IMR-90 (cell line): ENCODE data around the gene SUGCT. TPM values are rescaled to one million over a fixed set of nuclear protein-coding genes. Genes with fewer than 3 reads are reported as not detected.
"Not testable (repeated sequence)": the region's sequence is repeated elsewhere in the genome, so short reads cannot be mapped to it uniquely, and the experiment has no call there.

Experiments used
- ATAC-seq: fragments of 200-7000 bp; cut with Tn5 transposase; 2 replicates; pipeline ENCODE4 v1.9.1; 2020; ENCODE audit warnings: low read depth, mild to moderate bottlenecking, moderate library complexity
- BruUV-seq: library from RNA; stranded (reverse); fragments of 400-500 nt; replicated peaks from 2 replicates; lab custom pipeline; 2021; lab: Mats Ljungman, UMichigan
- CTCF ChIA-PET: fragments of 300-600 bp; formaldehyde crosslinking; extraction: SDS; loops from one replicate; lab custom pipeline; 2021; ENCODE audit warnings: antibody characterized with exemption; lab: Yijun Ruan, JAX
- POLR2A ChIA-PET: fragments of 300-600 bp; sonication (Branson Sonifier 250); formaldehyde crosslinking; loops from one replicate; lab custom pipeline; 2022; ENCODE audit warnings: antibody characterized with exemption; ENCODE audit not compliant: unreplicated experiment; lab: Charles Lee
- DNase-seq: peaks from one replicate; pipeline ENCODE4 v3.0.0; 2013
- H2AFZ ChIP-seq: replicated peaks from 2 replicates; pipeline ENCODE3; 2013; ENCODE audit warnings: low read length, mild to moderate bottlenecking; ENCODE audit not compliant: poor library complexity
- H2AK5ac ChIP-seq: 2 replicates; pipeline ENCODE4 v1.6.1; 2013; ENCODE audit warnings: low read depth, low read length, inconsistent platforms
- H2AK9ac ChIP-seq: replicated peaks from 2 replicates; pipeline ENCODE3; 2013; ENCODE audit warnings: mild to moderate bottlenecking, low read depth, low read length, moderate library complexity; ENCODE audit not compliant: poor library complexity
- H2BK120ac ChIP-seq: 2 replicates; pipeline ENCODE4 v1.6.1; 2013; ENCODE audit warnings: low read depth, low read length, inconsistent platforms
- H2BK15ac ChIP-seq: 3 replicates; pipeline ENCODE4 v1.6.1; 2013; ENCODE audit warnings: low read depth, low read length, inconsistent platforms
- H2BK20ac ChIP-seq: 2 replicates; pipeline ENCODE4 v1.6.1; 2013; ENCODE audit warnings: low read depth, mild to moderate bottlenecking, inconsistent platforms, low read length, moderate library complexity
- H2BK5ac ChIP-seq: 2 replicates; pipeline ENCODE4 v1.6.1; 2013; ENCODE audit warnings: mild to moderate bottlenecking, low read depth, low read length, inconsistent platforms; ENCODE audit not compliant: poor library complexity, severe bottlenecking
- H3K14ac ChIP-seq: replicated peaks from 2 replicates; pipeline ENCODE4 v1.6.1; 2013; ENCODE audit warnings: low read depth, low read length, inconsistent platforms
- H3K18ac ChIP-seq: 2 replicates; pipeline ENCODE4 v1.6.1; 2013; ENCODE audit warnings: low read depth, low read length, control low read depth
- H3K23ac ChIP-seq: 2 replicates; pipeline ENCODE4 v1.6.1; 2013; ENCODE audit warnings: low read depth, low read length, inconsistent platforms
- H3K27ac ChIP-seq: 2 replicates; pipeline ENCODE4 v1.5.1; 2013; ENCODE audit warnings: mild to moderate bottlenecking, control low read depth, low read length; ENCODE audit not compliant: insufficient read depth
- H3K27me3 ChIP-seq: 2 replicates; pipeline ENCODE4 v1.6.1; 2013; ENCODE audit warnings: low read length; ENCODE audit not compliant: control insufficient read depth, insufficient read depth
- H3K36me3 ChIP-seq: 2 replicates; pipeline ENCODE4 v1.6.1; 2013; ENCODE audit warnings: low read length, mixed read lengths; ENCODE audit not compliant: control insufficient read depth, insufficient read depth
- H3K4ac ChIP-seq: 2 replicates; pipeline ENCODE4 v1.6.1; 2013; ENCODE audit warnings: low read depth, low read length, inconsistent platforms
- H3K4me1 ChIP-seq: 2 replicates; pipeline ENCODE4 v1.6.1; 2013; ENCODE audit warnings: low read length, mixed read lengths; ENCODE audit not compliant: control insufficient read depth, insufficient read depth
- H3K4me2 ChIP-seq: 2 replicates; pipeline ENCODE4 v1.6.1; 2013; ENCODE audit warnings: low read depth, mild to moderate bottlenecking, control low read depth, low read length, moderate library complexity
- H3K4me3 ChIP-seq: 2 replicates; pipeline ENCODE4 v1.5.1; 2013; ENCODE audit warnings: low read depth, mild to moderate bottlenecking, control low read depth, low read length, moderate library complexity; ENCODE audit not compliant: insufficient read depth
- H3K56ac ChIP-seq: 2 replicates; pipeline ENCODE4 v1.6.1; 2013; ENCODE audit warnings: low read length, inconsistent platforms; ENCODE audit not compliant: insufficient read depth; ENCODE audit errors: extremely low read depth
- H3K79me1 ChIP-seq, 2 experiments: 2 replicates each; pipeline ENCODE4 v1.6.1; 2013; ENCODE audit warnings: low read length in 2 of 2, inconsistent platforms in 1 of 2, low read depth in 1 of 2
- H3K9ac ChIP-seq: 2 replicates; pipeline ENCODE4 v1.6.1; 2013; ENCODE audit warnings: low read depth, low read length, control low read depth
- H3K9me1 ChIP-seq: 2 replicates; pipeline ENCODE4 v1.6.1; 2013; ENCODE audit warnings: low read length, inconsistent platforms; ENCODE audit not compliant: insufficient read depth
- H3K9me3 ChIP-seq: 2 replicates; pipeline ENCODE4 v1.6.1; 2013; ENCODE audit warnings: low read length; ENCODE audit not compliant: control insufficient read depth, insufficient read depth
- H4K20me1 ChIP-seq: 2 replicates; pipeline ENCODE4 v1.6.1; 2013; ENCODE audit warnings: low read length, inconsistent platforms; ENCODE audit not compliant: insufficient read depth
- H4K5ac ChIP-seq: 2 replicates; pipeline ENCODE4 v1.6.1; 2013; ENCODE audit warnings: mild to moderate bottlenecking, low read depth, low read length, control low read depth
- H4K8ac ChIP-seq, 2 experiments: 2 replicates each; pipeline ENCODE4 v1.6.1; 2013; ENCODE audit warnings: low read depth in 2 of 2, low read length in 2 of 2, control low read depth in 1 of 2, inconsistent platforms in 1 of 2
- H4K91ac ChIP-seq: 2 replicates; pipeline ENCODE4 v1.6.1; 2013; ENCODE audit warnings: low read depth, low read length, inconsistent platforms; ENCODE audit not compliant: insufficient read depth
- WGBS, 2 experiments: methylation state at CpG; one replicate each; pipeline versions ENCODE4 v1.1.5 to v1.1.7; 2013; ENCODE audit warnings: missing lambda C conversion rate in 2 of 2; ENCODE audit not compliant: insufficient read length in 1 of 2; ENCODE audit errors: extremely low coverage in 2 of 2; 5-methylcytosine and 5-hydroxymethylcytosine counted together
- dilution Hi-C: fragments of 300-500 bp; cut with HindIII; formaldehyde crosslinking; loops from one replicate; pipeline ENCODE4 v1.14.3; 2018; ENCODE audit warnings: low sequenced_read_pairs; ENCODE audit not compliant: unreplicated experiment
- in situ Hi-C: fragments of 300-500 bp; cut with MboI; formaldehyde crosslinking; loops from 3 replicates; pipeline ENCODE4 v1.14.3; 2019; ENCODE audit warnings: low sequenced_read_pairs, inconsistent platforms, mixed read lengths
- intact Hi-C: fragments of 100-400 bp; cut with micrococcal nuclease; formaldehyde crosslinking; loops from 2 replicates; pipeline ENCODE4 v1.10.0; 2022
- polyA plus RNA-seq, 3 experiments: library from polyadenylated mRNA; depleted of rRNA; stranded (reverse); fragments of >200 nt; gene quantifications; 2 replicates each; pipeline ENCODE4 v1.2.3, GENCODE V29; 2012; ENCODE audit warnings: low replicate concordance in 1 of 3
- total RNA-seq: library from RNA; depleted of rRNA; stranded (reverse); fragments of >200 nt; gene quantifications from 2 replicates; pipeline ENCODE4 v1.2.3, GENCODE V29; 2012
- TF ChIP-seq, protein P1 (sequence below): fragments of 150-350 bp; IDR thresholded peaks from 2 replicates; pipeline ENCODE4 v1.6.1; 2017; ENCODE audit warnings: mild to moderate bottlenecking, antibody characterized with exemption, low read length, low read depth

SUGCT gene
- total and polyA plus RNA-seq, 2 of the 4 experiments (the other 2 are of a cell fraction) = 5.9 to 8.3 TPM

DNA sequence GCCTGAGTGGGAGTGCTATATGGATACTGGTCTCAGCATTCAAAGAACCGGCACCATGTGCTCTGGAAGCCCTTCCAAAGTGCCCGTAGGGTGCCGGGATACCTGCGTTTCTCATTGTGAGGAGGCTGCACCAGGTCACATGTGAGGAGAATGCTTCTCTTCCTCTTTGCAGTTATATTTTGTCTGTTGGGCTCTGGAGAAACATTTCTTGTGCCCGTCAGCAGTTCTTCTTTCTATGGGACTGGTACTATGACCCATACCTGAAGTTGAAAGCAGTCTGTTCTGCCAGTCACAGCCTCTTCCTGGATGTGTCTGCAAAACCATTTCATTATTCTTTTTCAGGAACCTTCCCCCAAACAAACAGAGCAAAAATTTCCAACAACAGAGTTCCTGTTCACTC is 465.0 kb downstream of the SUGCT start:
- H3K14ac ChIP-seq = no peak overlapping the region
- H3K79me1 ChIP-seq = no peaks in the 10 kb centered on the region
- no peak overlapping the region for H2BK15ac ChIP-seq
- H4K8ac ChIP-seq = no peak overlapping the region
- no peak overlapping the region for H3K4me3 ChIP-seq
- ChIA-PET CTCF (no interaction called here), POLR2A (no interaction called here)
- no peak overlapping the region for H3K18ac ChIP-seq
- in situ Hi-C loops = loop anchor here (5.0 to 10.0 kb wide), 2 partner anchors 258 to 365 kb away; no protein-coding TSS in a partner anchor
- WGBS, 2 experiments = 95% methylated on average over 4 of the region's 5 CpGs; no CpG with 5 or more reads in 1 of the 2 experiments
- H3K4me1 ChIP-seq = peaks cover 2% of the 10 kb centered on the region; the same call in 1 of the 2 replicates
- TF ChIP-seq, protein P1, sequence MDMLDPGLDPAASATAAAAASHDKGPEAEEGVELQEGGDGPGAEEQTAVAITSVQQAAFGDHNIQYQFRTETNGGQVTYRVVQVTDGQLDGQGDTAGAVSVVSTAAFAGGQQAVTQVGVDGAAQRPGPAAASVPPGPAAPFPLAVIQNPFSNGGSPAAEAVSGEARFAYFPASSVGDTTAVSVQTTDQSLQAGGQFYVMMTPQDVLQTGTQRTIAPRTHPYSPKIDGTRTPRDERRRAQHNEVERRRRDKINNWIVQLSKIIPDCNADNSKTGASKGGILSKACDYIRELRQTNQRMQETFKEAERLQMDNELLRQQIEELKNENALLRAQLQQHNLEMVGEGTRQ = no peak
- no peaks in the 10 kb centered on the region for H3K27me3 ChIP-seq
- intact Hi-C loops = no loop called here
- BruUV-seq = no TSS peak
- no peak overlapping the region for H3K9ac ChIP-seq
- H3K4me2 ChIP-seq = no peak overlapping the region
- H4K20me1 ChIP-seq = no peaks in the 10 kb centered on the region
- no peak overlapping the region for H3K27ac ChIP-seq
- H2BK120ac ChIP-seq = no peak overlapping the region
- H3K56ac ChIP-seq = no peak overlapping the region
- peaks cover 3% of the 10 kb centered on the region; the same call in 1 of the 2 replicates for H3K9me3 ChIP-seq
- H2AFZ ChIP-seq = no peak overlapping the region
- no peak overlapping the region for H4K91ac ChIP-seq
- no peaks in the 10 kb centered on the region for H3K36me3 ChIP-seq
- H2BK5ac ChIP-seq = no peak overlapping the region
- DNase-seq = no peak
- H2AK9ac ChIP-seq = no peak overlapping the region
- no peak for ATAC-seq
- no peak overlapping the region for H4K5ac ChIP-seq
- H2BK20ac ChIP-seq = no peak overlapping the region
- H3K23ac ChIP-seq = no peak overlapping the region
- H3K4ac ChIP-seq = no peak overlapping the region
- dilution Hi-C loops = no loop called here
- H3K9me1 ChIP-seq = peaks cover 2% of the 10 kb centered on the region
- H2AK5ac ChIP-seq = no peak overlapping the region

DNA sequence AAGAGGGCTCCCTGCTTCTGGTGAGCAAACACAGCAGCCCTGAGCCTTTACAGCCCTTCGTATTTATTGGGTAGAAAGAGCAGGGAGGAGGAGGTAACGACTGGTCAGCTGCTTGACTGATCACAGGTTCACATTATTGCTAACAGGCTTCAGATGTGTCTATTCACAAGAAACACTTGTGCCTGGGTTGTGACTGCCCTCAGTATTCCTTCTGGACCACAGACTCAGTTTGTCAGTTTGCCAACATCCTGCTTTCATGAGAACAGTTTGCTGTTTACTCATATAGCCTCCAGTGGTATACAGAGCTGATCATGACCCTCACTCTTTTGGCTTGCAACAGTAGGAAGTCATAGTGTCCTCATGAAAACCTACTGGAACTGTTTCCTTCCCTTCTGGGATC is 467.5 kb downstream of the SUGCT start:
- H3K9me3 ChIP-seq, H4K91ac ChIP-seq, H2AK9ac ChIP-seq, intact Hi-C loops, H3K4me2 ChIP-seq, H3K4me1 ChIP-seq, H3K56ac ChIP-seq, H3K27me3 ChIP-seq, H3K4ac ChIP-seq, dilution Hi-C loops, H3K9me1 ChIP-seq, H3K18ac ChIP-seq, DNase-seq, H2AFZ ChIP-seq, H3K79me1 ChIP-seq, POLR2A ChIA-PET, BruUV-seq, H2BK20ac ChIP-seq, H2AK5ac ChIP-seq, CTCF ChIA-PET, H2BK15ac ChIP-seq, H4K5ac ChIP-seq, H2BK5ac ChIP-seq, ATAC-seq, H3K14ac ChIP-seq, H3K36me3 ChIP-seq, H3K4me3 ChIP-seq, H3K23ac ChIP-seq, H2BK120ac ChIP-seq, H3K9ac ChIP-seq, H4K20me1 ChIP-seq, H3K27ac ChIP-seq, H4K8ac ChIP-seq: not testable (repeated sequence)
- no CpG with 5 or more reads among the region's 2 CpGs for WGBS, 2 experiments
- in situ Hi-C loops = loop anchor here (5.0 to 10.0 kb wide), 2 partner anchors 260 to 368 kb away; no protein-coding TSS in a partner anchor
